CD4-positive, alpha-beta memory T cell (primary cell): Measurements from ENCODE around the gene MCTP2. TPM values are rescaled to one million over a fixed set of nuclear protein-coding genes. Genes with fewer than 3 reads are reported as not detected.
"Not testable (repeated sequence)": the region's sequence is repeated elsewhere in the genome, so short reads cannot be mapped to it uniquely, and the experiment has no call there.

Experiments
- CTCF ChIA-PET: fragments of 350-600 bp; sonication (Branson Sonifier 250); formaldehyde crosslinking; loops from one replicate; lab custom pipeline; 2021; ENCODE audit warnings: inconsistent platforms; ENCODE audit not compliant: partially characterized antibody; lab: Charles Lee
- POLR2A ChIA-PET: fragments of 350-600 bp; sonication (Branson Sonifier 250); formaldehyde crosslinking; loops from one replicate; lab custom pipeline; 2021; ENCODE audit not compliant: partially characterized antibody; lab: Charles Lee
- DNase-seq, 5 donors: peaks; one replicate each; pipeline versions ENCODE4 v3.0.0 to v3.0.0-alpha.2; 2020 to 2022; ENCODE audit warnings: mixed read lengths in 1 of 5
- H3K27ac ChIP-seq: one replicate; pipeline ENCODE4 v1.7.0; 2013; ENCODE audit warnings: low read depth, low read length
- H3K27me3 ChIP-seq: 2 replicates; pipeline ENCODE4 v1.7.0; 2013; ENCODE audit warnings: mild to moderate bottlenecking, low read length, moderate library complexity; ENCODE audit not compliant: insufficient read depth
- H3K36me3 ChIP-seq: 2 replicates; pipeline ENCODE4 v1.7.0; 2013; ENCODE audit warnings: mild to moderate bottlenecking, low read length, moderate library complexity; ENCODE audit not compliant: insufficient read depth
- H3K4me1 ChIP-seq: 2 replicates; pipeline ENCODE4 v1.7.0; 2013; ENCODE audit warnings: mild to moderate bottlenecking, low read length, moderate library complexity; ENCODE audit not compliant: insufficient read depth
- H3K4me3 ChIP-seq, 2 donors: one replicate each; pipeline ENCODE4 v1.7.0; 2013; ENCODE audit warnings: low read length in 2 of 2, mild to moderate bottlenecking in 1 of 2
- H3K9me3 ChIP-seq, 2 donors: one replicate each; pipeline ENCODE4 v1.7.0; 2013; ENCODE audit warnings: low read length in 2 of 2, control low read depth in 1 of 2; ENCODE audit not compliant: control insufficient read depth in 1 of 2
- H3K27ac Mint-ChIP-seq, 7 donors: one replicate each; pipeline ENCODE4 v1.8.0; 2020 to 2021; ENCODE audit warnings: mixed read lengths in 7 of 7, mild to moderate bottlenecking in 6 of 7, inconsistent platforms in 3 of 7, moderate library complexity in 3 of 7
- H3K27me3 Mint-ChIP-seq, 2 donors: one replicate each; pipeline ENCODE4 v1.8.0; 2020 to 2021; ENCODE audit warnings: mixed read lengths in 2 of 2
- H3K36me3 Mint-ChIP-seq, 2 donors: one replicate each; pipeline ENCODE4 v1.8.0; 2020 to 2021; ENCODE audit warnings: mixed read lengths in 2 of 2, inconsistent platforms in 1 of 2, mild to moderate bottlenecking in 1 of 2
- H3K4me1 Mint-ChIP-seq, 4 donors: one replicate each; pipeline ENCODE4 v1.8.0; 2020 to 2021; ENCODE audit warnings: mixed read lengths in 4 of 4, mild to moderate bottlenecking in 1 of 4
- H3K4me3 Mint-ChIP-seq, 8 donors: one replicate each; pipeline ENCODE4 v1.8.0; 2020 to 2021; ENCODE audit warnings: mixed read lengths in 8 of 8, mild to moderate bottlenecking in 7 of 8, moderate library complexity in 6 of 8, inconsistent platforms in 3 of 8
- H3K9me3 Mint-ChIP-seq, 8 donors: one replicate each; pipeline ENCODE4 v1.8.0; 2020 to 2021; ENCODE audit warnings: mixed read lengths in 8 of 8, mild to moderate bottlenecking in 5 of 8, inconsistent platforms in 3 of 8, moderate library complexity in 1 of 8
- intact Hi-C: fragments of 100-400 bp; cut with micrococcal nuclease; formaldehyde crosslinking; loops from one replicate; pipeline ENCODE4 v1.15.1; 2023
- polyA plus RNA-seq, 2 donors: library from polyadenylated mRNA; unstranded; fragments of 300-500 nt; fragmentation: Illumina TruSeq; gene quantifications; one replicate each; pipeline ENCODE4 v1.2.3, GENCODE V29; 2021
- total RNA-seq, 2 experiments: library from RNA; stranded (reverse); gene quantifications; one replicate each; pipeline ENCODE4 v1.2.3, GENCODE V29; 2021

MCTP2 gene
- total and polyA plus RNA-seq, 4 experiments from 2014 or later: 2.0 to 19.6 (median 11.8) TPM

DNA sequence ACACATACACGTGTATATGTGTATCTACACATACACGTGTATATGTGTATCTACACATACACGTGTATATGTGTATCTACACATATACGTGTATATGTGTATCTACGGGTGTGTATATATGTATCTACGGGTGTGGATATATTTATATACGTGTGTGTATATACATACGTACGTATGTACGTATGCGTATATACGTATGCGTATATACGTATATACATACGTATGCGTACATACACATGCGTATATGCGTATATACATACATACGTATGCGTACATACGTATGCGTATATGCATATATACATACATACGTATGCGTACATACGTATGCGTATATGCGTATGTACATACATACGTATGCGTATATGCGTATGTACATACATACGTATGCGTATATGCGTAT, 11.6 kb downstream of the MCTP2 start:
- H3K4me1 ChIP-seq, H3K9me3 ChIP-seq, H3K4me3 Mint-ChIP-seq, H3K27ac ChIP-seq, DNase-seq, CTCF ChIA-PET, intact Hi-C loops, H3K27ac Mint-ChIP-seq, POLR2A ChIA-PET, H3K27me3 Mint-ChIP-seq, H3K4me3 ChIP-seq, H3K36me3 ChIP-seq, H3K36me3 Mint-ChIP-seq, H3K27me3 ChIP-seq, H3K9me3 Mint-ChIP-seq: not testable (repeated sequence)
- peaks cover 9 to 24% (median 17%) of the 10 kb centered on the region in 4 donors for H3K4me1 Mint-ChIP-seq

DNA sequence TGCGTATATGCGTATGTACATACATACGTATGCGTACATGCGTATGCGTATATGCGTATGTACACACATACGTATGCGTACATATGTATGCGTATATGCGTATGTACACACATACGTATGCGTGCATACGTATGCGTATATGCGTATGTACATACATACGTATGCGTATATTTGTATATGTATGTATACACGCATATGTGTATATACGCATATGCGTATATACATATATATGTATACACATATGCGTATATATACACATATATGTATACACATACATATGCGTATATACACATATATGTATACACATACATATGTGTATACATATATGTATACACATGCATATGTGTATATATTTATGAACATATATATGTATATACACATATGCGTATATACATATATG, 12.1 kb downstream of the MCTP2 start:
- no peak overlapping the region for H3K4me3 ChIP-seq
- Mint-ChIP-seq H3K9me3 (no peaks in the 10 kb centered on the region), H3K36me3 (no peaks in the 10 kb centered on the region), H3K27ac (no peak overlapping the region), H3K4me1 (peaks cover 8 to 26% (median 15%) of the 10 kb centered on the region in 4 donors), H3K27me3 (no peaks in the 10 kb centered on the region), H3K4me3 (no peak overlapping the region)
- no peaks in the 10 kb centered on the region for H3K27me3 ChIP-seq
- intact Hi-C loops: no loop called here
- no peaks in the 10 kb centered on the region for H3K4me1 ChIP-seq
- H3K27ac ChIP-seq: no peak overlapping the region
- POLR2A ChIA-PET: no interaction called here
- H3K9me3 ChIP-seq: no peaks in the 10 kb centered on the region
- H3K36me3 ChIP-seq: no peaks in the 10 kb centered on the region
- CTCF ChIA-PET: no interaction called here
- no peak for DNase-seq

DNA sequence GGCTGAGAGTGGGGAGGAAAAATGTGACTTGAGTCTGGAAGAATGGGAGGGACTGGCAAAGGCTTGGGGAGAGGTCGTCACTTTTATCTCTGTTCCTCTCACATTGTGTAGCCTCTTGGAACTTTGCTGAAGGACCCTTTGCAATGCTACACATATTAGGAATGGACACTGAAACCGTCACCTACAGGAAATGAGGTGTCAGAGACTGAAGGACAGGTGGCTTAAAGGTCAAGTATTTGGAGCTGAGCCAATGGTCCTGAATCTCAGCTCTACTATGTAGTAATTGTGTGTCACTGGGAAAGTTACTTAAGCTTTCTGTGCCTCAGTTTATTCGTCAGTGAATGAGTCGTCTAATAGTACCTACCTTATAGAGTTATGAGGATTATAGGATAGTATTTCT, 14.7 kb downstream of the MCTP2 start:
- POLR2A ChIA-PET: no interaction called here
- no peak overlapping the region for H3K27ac Mint-ChIP-seq
- H3K36me3 ChIP-seq: no peaks in the 10 kb centered on the region

DNA sequence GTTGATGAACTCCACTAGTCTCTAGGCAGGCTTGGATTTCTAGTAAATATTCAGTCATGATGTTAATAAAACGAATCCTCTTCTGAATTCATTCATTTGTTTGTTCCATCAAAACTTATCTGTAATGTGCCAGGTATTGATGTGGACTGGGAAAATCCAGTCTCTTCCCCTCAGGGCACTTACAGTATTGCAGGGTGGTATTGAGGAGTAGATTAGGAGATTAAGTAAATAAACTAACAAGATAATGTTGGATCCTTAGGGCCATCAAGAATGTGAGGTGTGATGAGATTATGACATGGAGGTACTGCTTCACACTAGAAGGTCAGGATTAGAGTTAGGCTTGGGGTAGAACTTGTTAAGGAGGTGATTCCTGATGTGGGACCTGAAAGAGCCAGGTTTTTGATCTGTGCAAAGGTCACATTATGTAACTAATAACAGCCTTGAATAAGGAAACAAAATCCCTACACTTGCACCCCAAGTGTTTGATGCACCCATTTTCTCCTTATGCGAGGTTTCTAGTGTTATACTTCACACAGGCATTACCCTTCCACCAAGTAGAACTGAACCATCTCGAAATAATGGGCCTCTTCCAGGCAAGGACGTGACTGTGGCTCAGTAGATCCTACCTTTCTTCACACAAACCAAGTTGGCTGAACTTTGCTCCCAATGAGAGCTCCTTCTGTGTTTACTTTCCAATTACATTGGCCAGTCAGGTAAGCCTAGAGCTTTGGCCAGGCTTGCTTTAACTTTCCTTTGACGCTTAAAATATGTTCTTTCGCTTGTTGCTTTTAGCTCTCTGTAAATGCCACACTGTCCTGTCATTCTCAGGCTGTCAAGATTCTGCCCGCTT, 16.7 kb downstream of the MCTP2 start:
- H3K27me3 Mint-ChIP-seq: no peaks in the 10 kb centered on the region
- peaks cover 5 to 11% (median 9%) of the 10 kb centered on the region in 4 donors for H3K4me1 Mint-ChIP-seq
- H3K36me3 Mint-ChIP-seq: peaks cover 0 to 2% of the 10 kb centered on the region in 2 donors
- H3K27ac Mint-ChIP-seq: no peak overlapping the region
- Histone ChIP-seq H3K36me3 (no peaks in the 10 kb centered on the region), H3K9me3 (no peaks in the 10 kb centered on the region), H3K4me3 (no peak overlapping the region), H3K27me3 (no peaks in the 10 kb centered on the region), H3K4me1 (peaks cover under 1% of the 10 kb centered on the region), H3K27ac (no peak overlapping the region)
- H3K9me3 Mint-ChIP-seq: peaks cover 0 to 1% (median 0%) of the 10 kb centered on the region in 8 donors
- DNase-seq: no peak
- no peak overlapping the region for H3K4me3 Mint-ChIP-seq
- intact Hi-C loops: no loop called here
- ChIA-PET POLR2A (no interaction called here), CTCF (no interaction called here)

More for the DNA sequence above, 14.7 kb downstream of the MCTP2 start:
- peaks cover 0 to 11% (median 4%) of the 10 kb centered on the region in 4 donors for H3K4me1 Mint-ChIP-seq
- no peaks in the 10 kb centered on the region for H3K9me3 Mint-ChIP-seq
- H3K27me3 Mint-ChIP-seq: no peaks in the 10 kb centered on the region
- intact Hi-C loops: no loop called here
- H3K4me3 Mint-ChIP-seq: peak overlapping the region in 1 of 8 donors; percentile 11
- peaks cover 0 to 1% of the 10 kb centered on the region in 2 donors for H3K36me3 Mint-ChIP-seq
- CTCF ChIA-PET: interaction anchor here (0.7 kb wide), 1 partner anchor 14 kb away, joined by 3 read pairs; no protein-coding TSS in a partner anchor
- no peak for DNase-seq
- Histone ChIP-seq H3K9me3 (no peaks in the 10 kb centered on the region), H3K4me1 (no peaks in the 10 kb centered on the region), H3K27me3 (no peaks in the 10 kb centered on the region), H3K4me3 (no peak overlapping the region), H3K27ac (no peak overlapping the region)

DNA sequence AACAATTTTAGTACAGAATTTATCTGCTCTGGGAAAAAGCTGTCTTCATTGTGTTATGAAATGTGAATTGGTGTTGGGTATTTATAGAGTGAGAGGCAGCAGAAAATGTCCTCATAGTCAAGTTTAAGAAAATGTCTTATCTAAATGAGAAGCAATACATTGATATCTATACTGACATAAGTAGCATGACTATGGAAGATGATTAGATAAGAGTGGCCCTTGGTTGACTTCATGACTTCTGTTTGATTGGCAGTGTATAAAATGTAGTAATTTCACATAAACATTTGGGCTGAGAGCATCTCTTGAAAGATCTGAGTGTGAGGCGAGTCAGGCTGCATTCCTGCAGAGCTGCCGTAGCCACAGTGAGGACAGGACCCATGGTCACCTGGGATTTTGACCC, 19.4 kb downstream of the MCTP2 start:
- Mint-ChIP-seq H3K9me3 (peaks cover 0 to 3% (median 0%) of the 10 kb centered on the region in 8 donors), H3K27me3 (no peaks in the 10 kb centered on the region), H3K4me3 (no peak overlapping the region), H3K27ac (no peak overlapping the region), H3K4me1 (peaks cover 14 to 25% (median 20%) of the 10 kb centered on the region in 4 donors), H3K36me3 (peaks cover 0 to 4% of the 10 kb centered on the region in 2 donors)
- H3K9me3 ChIP-seq: no peaks in the 10 kb centered on the region
- no peaks in the 10 kb centered on the region for H3K27me3 ChIP-seq
- ChIA-PET POLR2A (no interaction called here), CTCF (interaction anchor here (1.3 kb wide), 1 partner anchor 72 kb away, joined by 3 read pairs; no protein-coding TSS in a partner anchor)
- no peaks in the 10 kb centered on the region for H3K36me3 ChIP-seq
- peaks cover 6% of the 10 kb centered on the region for H3K4me1 ChIP-seq
- H3K4me3 ChIP-seq: no peak overlapping the region
- intact Hi-C loops: no loop called here
- H3K27ac ChIP-seq: no peak overlapping the region
- DNase-seq: no peak

DNA sequence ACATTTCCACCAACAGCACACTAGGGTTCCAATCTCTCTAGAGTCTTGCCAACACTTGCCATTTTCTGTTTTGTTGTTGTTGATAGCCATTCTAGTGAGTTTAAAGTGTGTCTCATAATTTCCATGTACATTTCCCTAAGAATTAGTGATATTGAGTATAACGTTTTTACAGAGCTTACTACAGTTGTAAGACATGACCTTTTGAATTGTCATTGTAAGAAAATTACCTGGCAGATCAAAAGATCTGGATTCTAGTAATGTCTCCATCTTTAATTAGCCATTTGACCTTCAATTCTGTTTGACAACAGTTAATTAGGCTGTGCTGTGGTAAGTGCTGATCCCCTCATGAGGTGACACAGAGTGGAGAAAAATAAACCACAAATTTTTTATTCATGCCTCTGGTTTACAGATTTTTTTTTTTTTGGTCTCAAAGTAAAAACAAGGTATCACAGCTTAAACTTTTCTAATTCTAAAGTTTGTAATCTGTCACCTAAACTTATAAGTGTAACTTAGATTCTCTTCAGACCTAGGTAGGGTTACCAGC, 20.9 kb downstream of the MCTP2 start:
- no peak overlapping the region for H3K4me3 Mint-ChIP-seq
- intact Hi-C loops: no loop called here
- H3K9me3 Mint-ChIP-seq: peaks cover 0 to 3% (median 0%) of the 10 kb centered on the region in 8 donors
- peaks cover 6% of the 10 kb centered on the region for H3K4me1 ChIP-seq
- CTCF ChIA-PET: interaction anchor here (2.1 kb wide), 1 partner anchor 71 kb away, joined by 5 read pairs; no protein-coding TSS in a partner anchor
- H3K27me3 ChIP-seq: no peaks in the 10 kb centered on the region
- POLR2A ChIA-PET: no interaction called here
- DNase-seq: no peak
- no peak overlapping the region for H3K4me3 ChIP-seq
- H3K9me3 ChIP-seq: no peaks in the 10 kb centered on the region
- H3K27ac Mint-ChIP-seq: no peak overlapping the region
- no peak overlapping the region for H3K27ac ChIP-seq
- H3K4me1 Mint-ChIP-seq: peaks cover 17 to 34% (median 20%) of the 10 kb centered on the region in 4 donors
- peaks cover 0 to 4% of the 10 kb centered on the region in 2 donors for H3K36me3 Mint-ChIP-seq
- no peaks in the 10 kb centered on the region for H3K27me3 Mint-ChIP-seq
- no peaks in the 10 kb centered on the region for H3K36me3 ChIP-seq

DNA sequence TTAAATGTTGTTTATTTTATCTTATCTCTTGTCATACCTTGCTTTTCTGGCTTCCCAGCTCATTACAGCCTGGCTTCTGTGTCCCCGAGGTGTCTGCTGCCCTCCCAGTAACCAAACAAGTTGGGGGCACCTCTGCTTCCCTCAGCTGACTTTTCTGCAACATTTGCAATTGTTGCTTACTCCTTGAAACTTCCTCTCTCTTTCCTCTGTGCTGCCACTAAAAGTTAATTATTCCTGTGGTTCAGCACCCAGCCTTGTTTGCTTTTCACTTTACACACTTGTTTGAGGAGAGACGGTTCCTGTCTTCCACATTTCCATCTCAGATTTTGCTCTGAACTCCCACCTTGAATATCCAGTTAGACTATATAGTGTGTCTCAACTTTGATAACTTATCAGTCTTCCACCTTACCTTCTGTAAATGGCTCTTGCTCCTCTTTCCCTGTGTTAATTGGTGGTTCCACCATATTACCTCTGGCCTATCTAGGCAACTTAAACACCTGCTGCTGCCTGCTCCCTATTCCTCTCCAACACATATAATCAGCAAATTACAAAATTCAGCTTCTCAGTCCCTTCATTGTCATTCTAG, 21.6 kb downstream of the MCTP2 start:
- DNase-seq: no peak
- Histone ChIP-seq H3K4me3 (no peak overlapping the region), H3K27ac (no peak overlapping the region), H3K36me3 (no peaks in the 10 kb centered on the region), H3K27me3 (no peaks in the 10 kb centered on the region), H3K9me3 (no peaks in the 10 kb centered on the region), H3K4me1 (peaks cover 6% of the 10 kb centered on the region)
- Mint-ChIP-seq H3K4me3 (peak overlapping the region in 4 of 8 donors; percentile 6 to 50 (median 18)), H3K27me3 (no peaks in the 10 kb centered on the region), H3K36me3 (peaks cover 0 to 4% of the 10 kb centered on the region in 2 donors), H3K4me1 (peaks cover 17 to 34% (median 19%) of the 10 kb centered on the region in 4 donors), H3K27ac (no peak overlapping the region), H3K9me3 (peaks cover 0 to 3% (median 0%) of the 10 kb centered on the region in 8 donors)
- ChIA-PET CTCF (interaction anchor here (2.1 kb wide), 1 partner anchor 70 kb away, joined by 5 read pairs; no protein-coding TSS in a partner anchor), POLR2A (no interaction called here)
- intact Hi-C loops: no loop called here
